Stomach smooth muscle (tissue), 2 donors: ENCODE measurements around the gene THAP4.

ENCODE experiments used
- H3K27ac ChIP-seq: one replicate; pipeline ENCODE4 v1.7.0; 2013; ENCODE audit warnings: mild to moderate bottlenecking, low read length, inconsistent platforms
- H3K27me3 ChIP-seq, 2 donors: one replicate each; pipeline ENCODE4 v1.7.0; 2013; ENCODE audit warnings: low read length in 2 of 2; ENCODE audit not compliant: insufficient read depth in 2 of 2, control insufficient read depth in 1 of 2
- H3K36me3 ChIP-seq, 2 donors: one replicate each; pipeline ENCODE4 v1.7.0; 2013; ENCODE audit warnings: low read length in 2 of 2; ENCODE audit not compliant: control insufficient read depth in 2 of 2, insufficient read depth in 2 of 2
- H3K4me1 ChIP-seq: one replicate; pipeline ENCODE4 v1.7.0; 2013; ENCODE audit warnings: low read length; ENCODE audit not compliant: control insufficient read depth, insufficient read depth
- H3K4me3 ChIP-seq, 2 donors: one replicate each; pipeline ENCODE4 v1.7.0; 2013; ENCODE audit warnings: low read length in 2 of 2
- H3K9ac ChIP-seq, 2 donors: one replicate each; pipeline ENCODE4 v1.7.0; 2013; ENCODE audit warnings: low read length in 2 of 2, mild to moderate bottlenecking in 1 of 2
- H3K9me3 ChIP-seq, 2 donors: one replicate each; pipeline ENCODE4 v1.7.0; 2013; ENCODE audit warnings: low read length in 2 of 2; ENCODE audit not compliant: control insufficient read depth in 2 of 2
- donor health status: healthy.
- donor health status: Pancreatic carcinoma.

Gene THAP4

GRCh38 chr2:241637795-241638660 lies 1.1 kb upstream of the THAP4 start:
- Histone ChIP-seq H3K27me3 (no peaks in the 10 kb centered on the region), H3K4me3 (peak overlapping the region; percentile 46 to 90), H3K9me3 (no peaks in the 10 kb centered on the region), H3K36me3 (peaks cover 6 to 8% of the 10 kb centered on the region in 2 donors), H3K4me1 (peaks cover 50% of the 10 kb centered on the region), H3K9ac (peak overlapping the region; percentile 93 to 97), H3K27ac (peak overlapping the region; percentile 93)

- Histone ChIP-seq H3K4me3 (peak overlapping the region; percentile 70 to 90), H3K4me1 (peaks cover 43% of the 10 kb centered on the region), H3K27me3 (no peaks in the 10 kb centered on the region), H3K9me3 (no peaks in the 10 kb centered on the region), H3K36me3 (peaks cover 16 to 21% of the 10 kb centered on the region in 2 donors), H3K9ac (peak overlapping the region; percentile 79 to 83), H3K27ac (peak overlapping the region; percentile 64)
Measured at GRCh38 chr2:241636182-241637017, 558 bp downstream of the THAP4 start.

- H3K4me1 ChIP-seq: peaks cover 38% of the 10 kb centered on the region
- no peaks in the 10 kb centered on the region for H3K9me3 ChIP-seq
- H3K4me3 ChIP-seq: peak overlapping the region; percentile 70 to 90
- peak overlapping the region; percentile 79 to 83 for H3K9ac ChIP-seq
- peaks cover 16 to 24% of the 10 kb centered on the region in 2 donors for H3K36me3 ChIP-seq
- no peaks in the 10 kb centered on the region for H3K27me3 ChIP-seq
- H3K27ac ChIP-seq: peak overlapping the region; percentile 64
Measured at GRCh38 chr2:241635756-241636155, 1.2 kb downstream of the THAP4 start.

GRCh38 chr2:241633561-241633960 lies 3.4 kb downstream of the THAP4 start:
- peaks cover 23 to 28% of the 10 kb centered on the region in 2 donors for H3K36me3 ChIP-seq
- H3K4me3 ChIP-seq: no peak overlapping the region

GRCh38 chr2:241632478-241633325 lies 4.3 kb downstream of the THAP4 start:
- Histone ChIP-seq H3K27ac (no peak overlapping the region), H3K4me1 (peaks cover 15% of the 10 kb centered on the region), H3K27me3 (no peaks in the 10 kb centered on the region), H3K4me3 (no peak overlapping the region), H3K9ac (no peak overlapping the region), H3K9me3 (no peaks in the 10 kb centered on the region), H3K36me3 (peaks cover 23 to 29% of the 10 kb centered on the region in 2 donors)

More at GRCh38 chr2:241633561-241633960, 3.4 kb downstream of the THAP4 start:
- Histone ChIP-seq H3K27ac (no peak overlapping the region), H3K9me3 (no peaks in the 10 kb centered on the region), H3K9ac (no peak overlapping the region), H3K27me3 (no peaks in the 10 kb centered on the region), H3K4me1 (peaks cover 21% of the 10 kb centered on the region)

GRCh38 chr2:241629762-241630435 lies 7.1 kb downstream of the THAP4 start:
- peaks cover 7% of the 10 kb centered on the region for H3K4me1 ChIP-seq
- H3K27ac ChIP-seq: no peak overlapping the region
- no peak overlapping the region for H3K4me3 ChIP-seq
- no peaks in the 10 kb centered on the region for H3K27me3 ChIP-seq
- no peaks in the 10 kb centered on the region for H3K9me3 ChIP-seq
- H3K9ac ChIP-seq: peak overlapping the region in 1 of 2 donors; percentile 21
- H3K36me3 ChIP-seq: peaks cover 23 to 30% of the 10 kb centered on the region in 2 donors

GRCh38 chr2:241627675-241628074 lies 9.3 kb downstream of the THAP4 start:
- Histone ChIP-seq H3K4me1 (peaks cover 2% of the 10 kb centered on the region), H3K27ac (no peak overlapping the region), H3K36me3 (peaks cover 12 to 20% of the 10 kb centered on the region in 2 donors), H3K9ac (no peak overlapping the region), H3K4me3 (no peak overlapping the region), H3K9me3 (no peaks in the 10 kb centered on the region), H3K27me3 (no peaks in the 10 kb centered on the region)

- Histone ChIP-seq H3K27me3 (no peaks in the 10 kb centered on the region), H3K9ac (no peak overlapping the region), H3K4me3 (no peak overlapping the region), H3K9me3 (no peaks in the 10 kb centered on the region), H3K27ac (no peak overlapping the region), H3K4me1 (peaks cover 5% of the 10 kb centered on the region), H3K36me3 (no peaks in the 10 kb centered on the region)
Measured at GRCh38 chr2:241620419-241620769, 16.6 kb downstream of the THAP4 start.

GRCh38 chr2:241619597-241620418 lies 17.1 kb downstream of the THAP4 start:
- H3K27me3 ChIP-seq: no peaks in the 10 kb centered on the region
- H3K4me3 ChIP-seq: no peak overlapping the region
- no peaks in the 10 kb centered on the region for H3K9me3 ChIP-seq
- no peak overlapping the region for H3K9ac ChIP-seq
- H3K27ac ChIP-seq: no peak overlapping the region
- H3K4me1 ChIP-seq: peaks cover 5% of the 10 kb centered on the region
- no peaks in the 10 kb centered on the region for H3K36me3 ChIP-seq
